ENCODE data around the gene VCAM1. TPM values are rescaled to one million over a fixed set of nuclear protein-coding genes. Genes with fewer than 3 reads are reported as not detected.
"Not testable (repeated sequence)": the region's sequence is repeated elsewhere in the genome, so short reads cannot be mapped to it uniquely, and the experiment has no call there.

The VCAM1 gene
- total RNA-seq, 1 donor from 2014 or later: 8.2 TPM

DNA sequence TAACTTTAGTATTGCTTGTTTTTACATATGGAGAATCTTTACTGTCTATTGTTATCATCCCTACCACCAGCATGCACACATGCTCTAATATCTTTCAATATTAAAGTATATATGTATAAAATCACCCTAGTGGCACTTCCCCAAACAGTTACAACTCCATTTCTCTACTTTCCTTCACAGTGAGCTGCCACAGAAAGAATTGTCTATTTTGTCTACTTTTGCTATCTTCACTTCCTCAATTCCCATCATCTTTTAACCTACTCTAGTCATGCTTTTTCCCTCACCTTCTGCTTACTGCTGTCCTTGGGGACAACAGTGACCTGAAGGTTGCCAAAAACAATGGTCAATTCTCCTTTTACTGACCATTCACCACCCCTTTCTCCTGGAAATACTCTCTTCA is 59.2 kb downstream of the VCAM1 start:
- DNase-seq (ENCODE audit: extremely low spot score, unreplicated experiment): no peak
- Mint-ChIP-seq H3K9me3 (ENCODE audit: unreplicated experiment) (peaks cover 29% of the 10 kb centered on the region), H3K4me3 (ENCODE audit: unreplicated experiment) (no peak overlapping the region), H3K27ac (ENCODE audit: unreplicated experiment) (no peak overlapping the region), H3K27me3 (ENCODE audit: unreplicated experiment) (peaks cover 11% of the 10 kb centered on the region), H3K36me3 (ENCODE audit: unreplicated experiment) (no peaks in the 10 kb centered on the region), H3K4me1 (ENCODE audit: unreplicated experiment) (no peaks in the 10 kb centered on the region)
- TF ChIP-seq, protein P1, sequence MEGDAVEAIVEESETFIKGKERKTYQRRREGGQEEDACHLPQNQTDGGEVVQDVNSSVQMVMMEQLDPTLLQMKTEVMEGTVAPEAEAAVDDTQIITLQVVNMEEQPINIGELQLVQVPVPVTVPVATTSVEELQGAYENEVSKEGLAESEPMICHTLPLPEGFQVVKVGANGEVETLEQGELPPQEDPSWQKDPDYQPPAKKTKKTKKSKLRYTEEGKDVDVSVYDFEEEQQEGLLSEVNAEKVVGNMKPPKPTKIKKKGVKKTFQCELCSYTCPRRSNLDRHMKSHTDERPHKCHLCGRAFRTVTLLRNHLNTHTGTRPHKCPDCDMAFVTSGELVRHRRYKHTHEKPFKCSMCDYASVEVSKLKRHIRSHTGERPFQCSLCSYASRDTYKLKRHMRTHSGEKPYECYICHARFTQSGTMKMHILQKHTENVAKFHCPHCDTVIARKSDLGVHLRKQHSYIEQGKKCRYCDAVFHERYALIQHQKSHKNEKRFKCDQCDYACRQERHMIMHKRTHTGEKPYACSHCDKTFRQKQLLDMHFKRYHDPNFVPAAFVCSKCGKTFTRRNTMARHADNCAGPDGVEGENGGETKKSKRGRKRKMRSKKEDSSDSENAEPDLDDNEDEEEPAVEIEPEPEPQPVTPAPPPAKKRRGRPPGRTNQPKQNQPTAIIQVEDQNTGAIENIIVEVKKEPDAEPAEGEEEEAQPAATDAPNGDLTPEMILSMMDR (IDR thresholded peaks at IDR 0.05): no peak

DNA sequence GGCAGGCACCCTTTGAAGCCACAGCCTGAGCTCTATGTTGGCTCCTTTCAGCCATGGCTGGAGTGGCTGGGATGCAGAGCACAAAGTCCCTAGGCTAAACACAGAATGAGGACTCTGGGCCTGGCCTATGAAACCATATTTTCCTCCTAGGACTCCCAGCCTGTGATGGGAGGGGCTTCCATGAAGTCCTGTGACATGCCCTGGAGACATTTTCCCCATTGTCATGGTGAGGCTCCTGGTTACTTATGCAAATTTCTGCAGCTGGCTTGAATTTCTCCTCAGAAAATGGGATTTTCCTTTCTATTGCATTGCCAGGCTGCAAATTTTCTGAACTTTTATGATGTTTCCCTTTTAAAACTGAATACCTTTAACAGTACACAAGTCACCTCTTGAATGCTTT is 61.3 kb downstream of the VCAM1 start:
- Mint-ChIP-seq H3K4me3 (ENCODE audit: unreplicated experiment) (no peak overlapping the region), H3K36me3 (ENCODE audit: unreplicated experiment) (no peaks in the 10 kb centered on the region), H3K4me1 (ENCODE audit: unreplicated experiment) (no peaks in the 10 kb centered on the region), H3K9me3 (ENCODE audit: unreplicated experiment) (peaks cover 21% of the 10 kb centered on the region), H3K27me3 (ENCODE audit: unreplicated experiment) (peaks cover 11% of the 10 kb centered on the region), H3K27ac (ENCODE audit: unreplicated experiment) (no peak overlapping the region)
- no peak for DNase-seq (ENCODE audit: extremely low spot score, unreplicated experiment)
- TF ChIP-seq, protein P1 (IDR thresholded peaks at IDR 0.05): no peak

GRCh38 chr1:100781728-100782127 is 62.2 kb downstream of the VCAM1 start:
- H3K27me3 Mint-ChIP-seq (ENCODE audit: unreplicated experiment): peaks cover 11% of the 10 kb centered on the region
- H3K4me1 Mint-ChIP-seq (ENCODE audit: unreplicated experiment); DNase-seq (ENCODE audit: extremely low spot score, unreplicated experiment); H3K36me3 Mint-ChIP-seq (ENCODE audit: unreplicated experiment); H3K4me3 Mint-ChIP-seq (ENCODE audit: unreplicated experiment); H3K27ac Mint-ChIP-seq (ENCODE audit: unreplicated experiment): not testable (repeated sequence)
- peaks cover 21% of the 10 kb centered on the region for H3K9me3 Mint-ChIP-seq (ENCODE audit: unreplicated experiment)

DNA sequence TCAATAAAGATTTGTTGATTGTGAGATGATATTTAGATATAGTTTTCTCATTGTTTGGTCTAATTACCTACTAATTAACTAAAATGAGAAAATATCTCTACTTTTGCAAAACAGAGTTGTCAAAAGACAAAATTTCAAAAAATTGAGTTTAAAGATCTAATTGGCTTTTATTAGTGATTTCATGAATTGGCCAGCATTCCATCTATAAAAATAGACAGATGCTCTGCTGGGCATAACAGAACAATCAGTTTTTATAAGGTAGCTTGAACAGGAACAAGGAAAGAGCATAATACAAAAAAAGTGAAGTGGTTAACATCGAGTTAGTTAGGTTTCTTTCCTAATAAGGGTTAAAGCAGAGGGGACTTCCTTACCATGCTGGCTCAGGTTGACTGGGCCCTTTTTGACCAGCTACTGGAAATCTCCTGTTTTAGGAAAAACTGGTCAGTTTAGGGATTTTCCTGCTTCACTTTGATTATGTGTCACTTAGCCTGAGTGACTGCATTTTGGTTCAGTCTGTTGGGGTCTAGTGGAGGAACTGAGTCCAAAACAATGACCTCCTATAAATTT is 63.0 kb downstream of the VCAM1 start:
- no peak overlapping the region for H3K27ac Mint-ChIP-seq (ENCODE audit: unreplicated experiment)

GRCh38 chr1:100785470-100786052 is 66.0 kb downstream of the VCAM1 start:
- Mint-ChIP-seq H3K4me3 (ENCODE audit: unreplicated experiment) (no peak overlapping the region), H3K4me1 (ENCODE audit: unreplicated experiment) (no peaks in the 10 kb centered on the region), H3K36me3 (ENCODE audit: unreplicated experiment) (no peaks in the 10 kb centered on the region), H3K27me3 (ENCODE audit: unreplicated experiment) (peaks cover 14% of the 10 kb centered on the region), H3K9me3 (ENCODE audit: unreplicated experiment) (peaks cover 13% of the 10 kb centered on the region), H3K27ac (ENCODE audit: unreplicated experiment) (no peak overlapping the region)
- TF ChIP-seq, protein P1 (IDR thresholded peaks at IDR 0.05): no peak
- no peak for DNase-seq (ENCODE audit: extremely low spot score, unreplicated experiment)

More for the DNA sequence above, 63.0 kb downstream of the VCAM1 start:
- H3K4me3 Mint-ChIP-seq (ENCODE audit: unreplicated experiment): no peak overlapping the region
- H3K9me3 Mint-ChIP-seq (ENCODE audit: unreplicated experiment): peaks cover 21% of the 10 kb centered on the region
- no peak for DNase-seq (ENCODE audit: extremely low spot score, unreplicated experiment)
- H3K27me3 Mint-ChIP-seq (ENCODE audit: unreplicated experiment): peaks cover 11% of the 10 kb centered on the region
- H3K36me3 Mint-ChIP-seq (ENCODE audit: unreplicated experiment): no peaks in the 10 kb centered on the region
- TF ChIP-seq, protein P1 (IDR thresholded peaks at IDR 0.05): no peak
- no peaks in the 10 kb centered on the region for H3K4me1 Mint-ChIP-seq (ENCODE audit: unreplicated experiment)
